GM10248 (cell line): ENCODE results near the gene IL1RAPL2.

Experiments
- CTCF ChIA-PET: fragments of 300-600 bp; sonication (Branson Sonifier 250); formaldehyde crosslinking; extraction: SDS; loops from one replicate; lab custom pipeline; 2021; ENCODE audit warnings: antibody characterized with exemption; lab: Yijun Ruan, JAX
- POLR2A ChIA-PET: fragments of 350-650 bp; sonication (Branson Sonifier 250); formaldehyde crosslinking; extraction: SDS; loops from one replicate; lab custom pipeline; 2020; ENCODE audit warnings: antibody characterized with exemption; lab: Yijun Ruan, JAX
- DNase-seq: peaks from one replicate; pipeline ENCODE4 v3.0.0; 2012; ENCODE audit errors: extremely low spot score
- CTCF ChIP-seq: IDR thresholded peaks from 2 replicates; pipeline ENCODE4 v1.5.1; 2012; ENCODE audit warnings: mild to moderate bottlenecking, low read depth; ENCODE audit errors: extremely low read depth, missing control alignments, control extremely low read depth

IL1RAPL2 gene

GRCh38 chrX:104918122-104918521 lies 352.1 kb downstream of the IL1RAPL2 start:
- CTCF ChIA-PET: no interaction called here
- DNase-seq: no peak
- no peak for TF ChIP-seq CTCF
- POLR2A ChIA-PET: no interaction called here

- POLR2A ChIA-PET: no interaction called here
- TF ChIP-seq CTCF: no peak
- CTCF ChIA-PET: interaction anchor here (0.6 to 3.1 kb wide), 12 partner anchors 8 to 726 kb away, joined by 3 to 19 read pairs (median 4); no protein-coding TSS in a partner anchor
- no peak for DNase-seq
Observed at GRCh38 chrX:104921584-104922205, 355.7 kb downstream of the IL1RAPL2 start.

DNA sequence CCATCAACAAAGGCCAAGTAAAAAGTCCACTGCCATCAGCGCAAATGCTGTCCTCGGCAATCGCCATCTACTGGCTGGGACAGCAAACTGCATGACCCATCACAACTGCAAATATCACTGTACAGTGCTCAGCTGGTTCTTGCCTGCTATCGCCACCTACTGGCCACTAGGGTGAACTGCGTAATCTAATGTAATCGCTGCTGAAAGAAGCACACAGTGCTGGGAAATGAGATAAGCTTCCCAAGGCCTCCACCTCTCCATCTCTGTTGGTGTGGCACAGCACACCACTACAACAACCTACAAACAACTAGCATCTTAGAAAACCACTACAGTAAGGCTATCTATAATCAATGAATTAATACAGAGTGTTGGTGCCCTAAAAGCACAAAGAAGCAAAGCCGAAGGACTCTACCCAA lies 356.2 kb downstream of the IL1RAPL2 start:
- DNase-seq: peak; percentile 59
- ChIA-PET CTCF (interaction anchor here (0.5 to 3.1 kb wide), 12 partner anchors 9 to 727 kb away, joined by 3 to 19 read pairs (median 4); no protein-coding TSS in a partner anchor), POLR2A (no interaction called here)
- peak; percentile 88 for TF ChIP-seq CTCF

DNA sequence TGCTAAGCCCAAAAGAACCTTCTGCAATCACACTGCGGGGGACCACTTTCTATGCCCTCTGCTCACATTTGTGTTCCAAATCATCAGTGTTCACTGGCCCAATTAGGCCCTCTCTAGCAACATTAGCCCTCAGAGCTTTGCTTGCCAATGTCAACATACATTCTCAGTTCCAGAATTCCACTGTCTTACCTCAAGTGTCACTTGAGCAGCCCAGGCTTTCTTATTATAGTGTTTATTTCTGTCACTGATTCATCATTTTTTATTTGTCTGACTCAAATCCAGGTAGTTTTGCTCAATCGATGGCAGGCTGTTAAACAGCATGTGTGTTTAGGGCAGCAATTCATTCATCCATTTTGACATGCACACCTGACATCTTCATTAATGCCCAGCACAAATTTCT lies 363.3 kb downstream of the IL1RAPL2 start:
- DNase-seq: no peak
- POLR2A ChIA-PET: no interaction called here
- TF ChIP-seq CTCF: no peak
- CTCF ChIA-PET: no interaction called here

- CTCF ChIA-PET: no interaction called here
- no peak for DNase-seq
- POLR2A ChIA-PET: no interaction called here
Observed at GRCh38 chrX:104935581-104935980, 369.6 kb downstream of the IL1RAPL2 start.

GRCh38 chrX:104953251-104953650 lies 387.3 kb downstream of the IL1RAPL2 start:
- ChIA-PET CTCF (no interaction called here), POLR2A (no interaction called here)
- no peak for DNase-seq
- TF ChIP-seq CTCF: no peak

More at GRCh38 chrX:104935581-104935980, 369.6 kb downstream of the IL1RAPL2 start:
- no peak for TF ChIP-seq CTCF

DNA sequence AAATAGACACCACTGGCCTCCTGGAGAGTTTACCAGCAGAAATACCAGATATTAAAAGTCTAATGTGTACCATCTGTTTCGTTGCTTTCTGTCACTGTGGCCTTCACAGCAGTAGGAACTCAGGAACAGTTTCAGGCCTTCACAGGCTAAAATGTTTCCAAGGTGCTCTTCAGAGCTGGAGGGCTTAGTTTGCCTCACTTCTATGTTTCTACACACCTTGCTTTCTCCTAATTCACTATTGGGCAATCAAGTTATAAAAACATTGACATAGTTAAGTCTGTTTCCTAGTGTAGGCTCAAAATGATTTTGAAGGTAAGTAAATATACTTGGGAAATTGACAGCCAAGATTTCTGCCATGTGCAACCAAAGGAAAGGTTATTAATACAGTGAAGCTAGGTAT lies 395.9 kb downstream of the IL1RAPL2 start:
- ChIA-PET CTCF (no interaction called here), POLR2A (no interaction called here)
- TF ChIP-seq CTCF: no peak
- DNase-seq: no peak
